Stimulated activated CD4-positive, alpha-beta T cell treated with anti-CD3 and anti-CD28 coated beads, Interleukin-15, amount 100 ng/mL, for 48 hours (primary cell): Measurements from ENCODE around the gene SLC15A4.
"Not testable (repeated sequence)": the region's sequence is repeated elsewhere in the genome, so short reads cannot be mapped to it uniquely, and the experiment has no call there.

Source experiments
- DNase-seq, 2 donors: peaks; one replicate each; pipeline ENCODE4 v3.0.0-alpha.2; 2020; ENCODE audit warnings: low read depth in 2 of 2

SLC15A4 gene

DNA sequence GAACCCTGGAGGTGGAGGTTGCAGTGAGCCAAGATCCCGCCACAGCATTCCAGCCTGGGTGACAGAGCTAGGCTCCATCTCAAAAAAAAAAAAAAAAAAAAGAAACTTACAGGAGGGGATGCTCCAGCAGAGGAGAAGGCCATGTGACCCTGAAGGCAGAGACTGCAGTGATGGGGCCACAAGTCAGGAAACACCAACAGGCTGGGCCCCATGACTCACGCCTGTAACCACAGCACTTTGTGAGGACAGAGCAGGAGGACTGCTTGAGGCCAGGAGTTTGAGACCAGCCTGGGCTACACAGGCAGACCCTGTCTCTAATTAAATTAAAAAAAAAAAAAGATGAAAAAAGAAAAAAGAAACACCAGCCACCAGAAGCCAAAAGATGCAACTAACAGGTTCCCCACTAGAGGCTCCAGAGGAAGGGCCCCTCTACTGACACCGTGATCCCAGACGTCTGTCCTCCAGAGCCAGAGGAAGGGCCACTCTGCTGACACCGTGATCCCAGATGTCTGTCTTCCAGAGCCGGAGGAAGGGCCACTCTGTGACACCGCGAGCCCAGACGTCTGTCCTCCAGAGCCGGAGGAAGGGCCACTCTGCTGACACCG is 20.4 kb upstream of the SLC15A4 start:
- DNase-seq, result no peak

DNA sequence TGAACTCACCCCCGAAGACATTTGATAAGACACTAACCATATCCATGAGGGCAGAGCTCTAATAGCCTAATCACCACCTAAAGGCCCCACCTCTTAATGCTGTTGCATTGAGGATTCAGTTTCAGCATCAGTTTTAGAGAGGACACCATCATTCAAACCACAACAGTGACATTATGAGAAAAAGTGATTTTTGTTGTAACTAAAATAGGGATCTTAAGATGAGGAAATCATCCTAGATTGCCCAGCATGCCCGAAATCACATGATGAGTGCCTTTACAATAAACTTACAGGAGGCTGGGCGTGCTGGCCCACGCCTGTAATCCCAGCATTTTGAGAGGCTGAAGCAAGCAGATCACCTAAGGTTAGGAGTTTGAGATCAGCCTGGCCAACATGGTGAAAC is 19.8 kb upstream of the SLC15A4 start:
- DNase-seq, result no peak

DNA sequence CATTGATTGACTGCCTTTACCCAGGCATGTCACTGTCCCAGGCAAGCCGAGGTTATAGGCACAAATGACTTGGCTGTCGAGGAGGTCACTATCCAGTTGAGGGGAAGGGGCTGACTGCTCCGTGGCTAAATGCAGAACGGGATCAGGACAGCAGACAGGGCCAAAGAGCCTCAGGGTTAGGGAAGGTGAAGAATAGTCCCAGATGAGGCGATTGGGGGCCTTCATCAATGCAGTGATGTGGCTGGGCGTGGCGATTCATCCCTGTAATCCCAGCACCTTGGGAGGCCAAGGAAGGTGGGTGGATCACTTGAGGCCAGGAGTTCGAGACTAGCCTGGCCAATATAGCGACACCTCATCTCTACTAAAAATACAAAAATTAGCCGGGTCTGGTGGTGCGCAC is 18.8 kb upstream of the SLC15A4 start:
- no peak for DNase-seq

DNA sequence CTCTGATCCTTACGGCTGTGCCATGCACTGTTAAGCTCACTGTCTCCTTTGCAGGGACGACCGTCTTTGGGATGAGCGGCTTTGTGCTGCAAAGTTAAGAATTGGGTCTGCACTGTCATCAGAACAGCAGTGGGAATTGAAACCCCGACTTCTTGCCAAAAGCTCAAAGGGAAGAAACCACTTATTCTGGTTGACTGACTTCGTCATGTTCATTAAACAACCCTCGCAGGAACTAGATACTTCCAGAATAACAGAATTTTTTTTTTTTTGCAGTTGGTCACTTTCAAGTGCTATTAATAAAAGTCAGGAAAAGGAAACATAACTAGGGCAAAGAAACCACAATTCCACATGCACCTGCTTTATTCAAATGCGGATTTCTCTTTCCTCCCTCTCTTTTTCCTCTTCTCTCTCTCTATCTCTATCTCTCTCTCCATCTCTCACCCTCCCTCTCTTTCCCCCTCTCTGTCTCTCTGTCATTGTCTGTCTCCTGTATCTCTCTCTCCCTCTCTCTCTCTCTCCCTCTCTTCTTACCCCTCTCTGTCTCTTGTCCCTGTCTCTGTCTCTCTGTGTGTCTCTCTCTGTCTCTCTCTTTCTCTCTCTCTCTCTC is 17.2 kb upstream of the SLC15A4 start:
- DNase-seq, result no peak

DNA sequence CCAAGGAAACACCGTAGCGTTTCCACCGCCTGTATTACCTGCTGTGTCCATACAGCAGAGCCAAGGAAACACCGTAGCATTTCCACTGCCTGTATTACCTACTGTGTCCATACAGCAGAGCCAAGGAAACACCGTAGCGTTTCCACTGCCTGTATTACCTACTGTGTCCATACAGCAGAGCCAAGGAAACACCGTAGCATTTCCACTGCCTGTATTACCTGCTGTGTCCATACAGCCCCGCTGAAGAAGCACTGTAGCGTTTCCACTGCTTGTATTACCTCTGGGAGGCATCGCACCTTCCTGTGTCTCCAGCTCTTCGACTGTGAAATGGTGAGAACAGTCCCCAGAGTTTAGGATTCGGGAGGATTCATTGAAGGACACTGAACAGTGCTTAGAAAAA is 16.1 kb upstream of the SLC15A4 start:
- not testable (repeated sequence) for DNase-seq

DNA sequence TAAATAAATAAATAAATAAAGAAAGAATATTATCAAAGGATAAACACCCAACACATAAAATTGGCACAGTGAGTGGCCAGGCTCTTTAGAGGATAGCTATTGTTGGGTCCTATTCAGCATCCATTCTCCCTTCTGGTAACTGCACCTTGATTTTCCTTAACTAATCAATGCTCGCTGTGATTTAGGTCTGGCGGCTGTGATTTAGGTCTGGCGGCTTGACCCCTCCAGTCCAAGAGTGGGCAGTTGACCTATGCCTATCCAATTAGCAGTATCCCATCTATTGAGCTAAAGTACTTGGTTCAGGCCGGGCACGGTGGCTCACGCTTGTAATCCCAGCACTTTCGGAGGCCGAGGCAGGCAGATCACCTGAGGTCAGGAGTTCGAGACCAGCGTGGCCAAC is 9.7 kb upstream of the SLC15A4 start:
- no peak for DNase-seq

DNA sequence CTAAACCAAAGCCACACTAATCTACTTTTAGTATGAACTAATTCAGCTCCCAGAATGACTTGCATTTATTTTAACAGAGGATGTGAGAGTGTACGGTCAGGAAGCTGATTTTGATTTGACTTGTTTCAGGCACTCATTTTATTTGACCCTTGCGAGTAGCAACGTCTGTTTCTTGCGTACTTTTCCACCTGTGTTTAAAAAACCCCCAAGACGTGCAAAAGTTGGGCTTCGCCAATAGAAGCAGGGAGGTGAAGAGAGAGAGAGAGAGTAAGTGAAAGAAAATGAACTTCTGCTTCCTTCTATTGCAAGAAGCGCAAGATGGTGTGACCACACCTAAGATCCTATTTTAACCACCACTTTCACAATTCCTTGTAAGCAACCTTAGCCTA is 6.7 kb upstream of the SLC15A4 start:
- DNase-seq, result no peak

DNA sequence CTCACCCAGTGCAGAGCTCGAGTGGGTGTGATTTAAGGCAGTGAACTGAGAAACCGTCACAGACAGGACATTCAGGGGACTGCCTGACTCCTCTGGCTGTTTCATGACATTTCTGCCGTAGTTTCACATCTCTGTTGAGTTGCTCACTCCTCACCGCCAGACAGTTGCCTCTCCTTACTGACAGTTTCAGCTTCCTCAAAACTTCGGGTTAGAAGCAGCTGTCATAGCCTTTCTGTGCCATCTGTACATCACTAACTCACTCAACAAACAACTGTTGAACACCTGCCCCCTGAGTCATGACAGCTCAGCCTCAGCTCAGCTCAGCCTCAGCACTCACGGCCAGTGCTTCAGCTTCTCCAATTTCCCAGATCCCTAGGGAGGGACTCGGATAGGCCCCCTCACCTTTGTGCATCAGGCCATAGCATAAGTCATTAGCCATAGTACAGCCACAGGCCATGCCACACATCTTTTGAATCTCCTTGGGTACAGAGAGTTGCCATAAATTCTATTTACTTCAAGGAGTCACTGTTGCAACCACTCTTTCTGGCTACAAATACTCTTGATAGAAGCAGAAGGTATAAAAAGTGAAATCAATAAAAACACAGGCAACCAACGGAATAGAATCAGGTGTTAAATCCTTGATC is 6.2 kb upstream of the SLC15A4 start:
- DNase-seq, result no peak

DNA sequence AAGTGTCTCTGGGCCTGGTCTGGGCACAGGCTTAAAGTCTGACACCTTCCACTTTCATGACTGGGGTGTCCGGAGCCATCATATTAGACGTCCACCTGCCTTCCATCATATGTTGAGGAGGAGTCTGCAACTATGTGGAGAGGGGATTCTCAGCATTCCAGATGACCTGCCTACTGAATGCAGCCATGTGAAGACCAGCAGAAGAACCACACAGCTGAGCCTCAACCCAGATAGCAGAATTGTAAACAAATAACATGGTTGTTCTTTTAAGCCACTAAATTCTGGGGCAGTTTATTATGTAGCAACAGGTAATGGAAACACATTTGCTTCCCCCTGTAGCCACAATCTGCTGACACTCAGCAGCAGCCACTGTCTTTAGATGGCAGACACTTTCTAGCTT is 4.0 kb upstream of the SLC15A4 start:
- DNase-seq, result no peak

DNA sequence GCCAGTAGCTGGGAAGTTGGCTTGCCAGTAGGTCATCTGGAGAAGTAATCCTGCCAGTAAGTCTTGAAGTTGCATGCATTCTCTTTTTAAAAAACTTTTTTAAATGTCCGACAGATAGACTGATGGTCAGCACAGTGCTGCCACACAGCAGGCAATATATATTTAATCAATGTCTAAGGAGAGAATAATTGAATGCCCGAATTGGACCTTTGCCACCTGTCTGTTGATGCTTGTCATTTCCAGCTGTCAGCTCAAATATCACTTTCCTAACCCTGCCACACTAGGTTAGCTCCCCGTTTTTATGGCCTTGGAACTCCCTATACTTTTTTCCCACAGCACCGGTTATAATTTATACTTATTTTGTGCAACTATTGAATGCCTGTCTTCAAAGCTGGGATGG is 2.1 kb upstream of the SLC15A4 start:
- no peak for DNase-seq

DNA sequence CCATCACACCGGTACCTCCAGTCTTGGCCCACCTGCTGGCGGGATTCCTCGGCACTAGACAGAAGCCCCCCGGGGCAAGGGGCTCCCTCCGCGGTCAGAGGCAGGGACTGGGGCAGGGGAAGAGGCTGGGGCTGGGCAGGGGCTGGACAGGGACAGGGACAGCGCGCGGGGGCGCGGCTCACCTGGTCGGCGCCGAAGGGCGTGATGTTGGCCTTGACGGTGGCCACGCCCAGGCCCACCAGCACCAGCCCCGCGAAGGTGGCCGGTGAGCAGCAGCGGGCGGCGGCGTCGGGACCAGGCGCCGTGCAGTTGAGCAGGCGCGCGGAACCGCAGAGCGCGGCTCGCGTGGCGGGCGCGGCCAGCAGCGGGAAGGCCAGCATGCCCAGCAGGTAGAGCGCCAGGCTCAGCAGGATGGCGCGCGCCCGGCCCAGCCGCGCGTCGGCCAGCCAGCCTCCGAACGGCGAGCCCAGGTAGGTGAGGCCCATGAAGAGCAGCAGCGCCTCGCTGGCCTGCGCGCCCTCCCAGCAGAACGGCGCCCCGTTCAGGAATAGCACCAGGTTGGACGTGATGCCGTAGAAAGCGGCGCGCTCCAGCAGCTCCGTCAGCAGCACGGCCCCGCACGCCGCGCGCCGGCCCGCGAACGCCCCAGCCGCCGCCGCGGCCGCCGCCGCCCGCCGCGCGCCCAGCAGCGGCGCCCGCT is 392 bp downstream of the SLC15A4 start:
- no peak for DNase-seq

DNA sequence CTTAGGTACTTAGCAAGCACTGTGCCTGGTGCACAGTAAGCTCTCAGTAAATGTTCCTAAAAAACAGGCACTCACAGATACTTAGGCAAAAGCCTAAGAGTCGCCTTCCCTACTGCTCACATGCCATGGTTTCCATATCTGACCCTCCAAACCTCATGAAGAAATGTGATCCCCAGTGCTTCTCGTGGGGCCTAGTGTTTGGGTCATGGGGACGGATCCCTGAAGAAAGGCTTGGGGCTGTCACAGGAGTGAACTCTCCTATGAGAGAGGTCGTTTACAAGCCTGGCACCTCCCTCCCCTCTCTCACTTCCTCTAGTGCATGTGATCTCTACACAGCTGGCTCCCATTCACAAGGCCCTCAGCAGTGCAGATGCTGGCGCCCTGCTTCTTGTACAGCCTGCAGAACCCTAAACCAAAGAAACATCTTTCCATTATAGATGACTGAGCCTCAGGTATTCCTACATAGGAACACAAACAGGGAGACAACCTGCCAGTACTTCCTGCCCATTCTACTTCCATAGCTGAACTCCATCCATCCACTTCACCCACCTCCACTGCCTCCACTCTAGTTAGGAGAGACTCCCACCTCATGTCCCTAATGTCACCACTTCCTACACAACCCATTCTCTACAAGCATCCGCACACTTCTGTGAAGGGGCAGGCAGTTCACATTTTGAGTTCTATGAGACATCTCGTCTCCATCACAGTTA is 2.9 kb downstream of the SLC15A4 start:
- no peak for DNase-seq

DNA sequence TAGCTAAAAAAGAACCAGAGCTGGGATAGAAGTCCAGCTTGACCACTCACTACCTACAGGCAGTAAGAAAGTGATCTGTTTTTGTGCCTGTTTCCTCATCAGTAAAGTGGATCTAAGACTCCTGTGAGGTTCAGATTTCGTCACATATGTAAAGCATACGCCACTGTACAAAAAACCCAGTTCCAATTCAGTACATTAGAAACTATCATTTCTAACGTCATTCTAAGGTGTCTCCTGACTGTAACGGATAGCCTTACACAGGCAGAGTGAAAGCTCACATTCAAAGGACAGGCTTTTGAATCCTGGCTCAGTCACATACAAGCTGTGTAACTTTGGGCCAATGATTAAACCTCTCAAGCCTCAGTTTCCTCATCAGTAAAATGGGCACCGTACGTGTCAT is 3.5 kb downstream of the SLC15A4 start:
- DNase-seq, result no peak

DNA sequence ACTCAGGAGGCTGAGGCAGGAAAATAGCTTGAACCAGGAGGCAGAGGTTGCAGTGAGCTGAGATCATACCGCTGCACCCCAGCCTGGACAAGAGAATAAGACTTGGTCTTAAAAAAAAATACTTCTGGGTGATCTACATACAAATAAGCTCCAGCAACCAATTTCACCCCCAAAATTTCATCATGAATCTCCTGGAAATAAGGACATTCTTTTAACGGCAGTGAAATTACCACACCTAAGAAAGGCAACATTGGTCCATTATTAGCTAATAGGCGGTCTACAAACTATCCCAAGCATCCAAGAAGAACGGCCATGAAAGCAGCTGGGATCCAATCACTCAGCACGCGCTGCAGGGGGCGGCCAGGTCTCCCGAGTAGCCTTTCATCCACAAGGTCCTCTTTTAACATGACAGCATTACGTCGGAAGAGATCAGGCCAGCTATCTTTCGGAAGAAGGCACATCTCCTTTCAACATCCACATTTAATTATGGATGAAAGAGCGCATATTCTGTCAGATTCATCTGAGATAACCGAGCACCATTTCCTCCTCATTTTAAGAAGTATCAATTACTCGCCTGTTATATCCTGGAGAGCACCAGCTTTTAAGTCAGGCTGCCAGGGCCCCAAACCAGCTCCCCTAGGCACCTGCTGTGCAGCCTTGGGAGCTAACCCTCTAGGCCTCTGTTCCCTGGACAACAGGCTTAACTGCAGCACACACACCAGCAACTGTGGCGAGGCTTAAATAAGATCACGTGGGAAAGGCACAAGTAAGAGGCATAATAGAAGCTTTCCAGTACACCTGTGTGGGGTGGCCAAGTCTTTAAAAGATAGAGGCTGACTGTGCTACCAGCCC is 4.2 kb downstream of the SLC15A4 start:
- no peak for DNase-seq

DNA sequence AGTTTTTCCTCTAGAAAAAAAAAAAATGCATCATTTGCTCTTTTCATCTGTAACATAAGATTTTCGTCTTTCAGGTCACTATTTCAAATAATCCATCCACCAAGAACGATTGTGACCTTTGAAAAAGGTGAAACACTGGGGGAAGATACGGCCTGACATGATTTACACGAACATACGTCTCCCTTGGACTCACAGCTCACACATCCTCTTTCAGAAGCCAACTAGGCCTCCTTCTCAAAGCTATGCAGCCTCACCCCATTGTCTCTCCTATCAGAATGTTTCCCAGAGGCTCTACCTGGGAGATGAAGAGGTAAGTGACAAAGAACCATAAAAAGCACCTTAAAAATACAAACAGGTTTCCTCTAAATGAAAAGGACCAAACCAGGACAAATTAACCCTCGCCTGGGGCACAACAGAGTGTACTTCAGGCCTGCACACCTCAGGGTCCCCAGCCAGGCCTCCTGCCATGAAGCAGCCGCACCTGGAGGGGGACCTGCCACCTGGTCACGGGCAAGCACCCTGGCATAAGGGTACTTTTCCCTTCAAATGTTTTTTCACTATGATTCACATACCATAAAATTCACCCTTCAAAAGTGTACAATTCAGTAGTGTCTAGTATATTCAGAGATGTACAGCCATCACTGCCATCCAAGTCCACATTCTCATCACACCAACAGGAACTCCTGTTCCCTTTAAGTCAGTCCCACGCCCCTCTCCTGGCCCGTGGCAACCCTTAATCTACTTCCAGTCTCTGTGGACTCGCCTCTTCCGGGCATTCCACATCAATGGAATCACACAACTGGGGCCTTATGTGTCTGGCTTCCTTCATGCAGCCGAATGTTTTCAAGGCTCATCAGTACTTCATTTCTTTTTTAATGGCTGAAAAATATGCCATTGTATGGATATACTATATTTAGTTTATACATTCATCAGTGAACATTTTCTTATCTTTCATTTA is 5.4 kb downstream of the SLC15A4 start:
- no peak for DNase-seq

DNA sequence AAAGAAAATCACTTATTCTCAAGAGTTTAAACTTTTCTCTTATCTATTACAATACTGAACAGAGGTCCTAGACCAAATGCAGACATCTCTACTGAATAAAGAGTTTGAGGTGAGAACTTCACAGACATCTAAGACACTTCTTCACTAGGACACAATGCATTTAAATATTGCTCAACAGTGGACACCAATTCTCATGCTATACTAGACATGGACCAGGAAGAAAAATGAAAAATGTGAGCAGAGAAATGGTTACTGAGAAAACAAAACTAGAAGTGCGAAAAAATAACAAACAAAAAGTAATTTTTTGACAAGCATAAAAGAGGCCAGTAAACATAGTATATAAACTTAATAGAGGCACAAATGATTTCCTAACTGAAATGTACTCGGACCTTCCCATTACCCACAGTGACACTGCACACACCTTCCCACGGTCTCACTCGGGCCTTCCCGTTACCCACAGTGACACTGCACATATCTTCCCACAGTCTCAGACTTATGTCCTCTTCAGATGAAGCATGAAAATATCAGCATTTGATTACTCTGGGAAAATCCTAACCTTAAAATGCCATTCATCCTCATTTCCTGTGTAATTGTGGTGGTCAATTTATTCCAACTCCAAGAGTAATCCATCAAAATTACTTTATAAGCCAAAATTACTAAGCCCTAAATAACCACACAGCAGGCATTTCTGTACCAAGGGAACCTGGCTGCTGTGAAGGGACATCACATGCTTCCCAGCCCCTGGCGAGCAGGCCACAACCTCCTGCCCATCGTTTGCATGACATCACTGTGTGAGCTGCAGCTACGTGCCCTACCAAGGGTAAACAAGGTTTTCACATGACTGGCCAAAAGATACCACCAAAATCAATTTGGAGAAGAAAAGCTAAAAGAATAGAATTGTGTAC is 6.4 kb downstream of the SLC15A4 start:
- no peak for DNase-seq

DNA sequence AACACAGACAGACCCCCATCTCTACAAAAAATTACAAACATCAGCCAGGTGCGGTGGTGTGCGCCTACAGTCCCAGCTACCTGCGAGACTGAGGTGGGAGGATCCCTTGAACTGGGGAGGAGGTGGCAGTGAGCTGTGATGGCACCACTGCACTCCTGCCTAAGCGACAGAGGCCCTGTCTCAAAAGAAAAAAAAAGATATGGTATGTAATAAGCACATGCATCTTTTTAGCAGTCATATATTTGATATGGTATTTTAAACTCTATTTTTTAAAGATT is 7.2 kb downstream of the SLC15A4 start:
- no peak for DNase-seq

DNA sequence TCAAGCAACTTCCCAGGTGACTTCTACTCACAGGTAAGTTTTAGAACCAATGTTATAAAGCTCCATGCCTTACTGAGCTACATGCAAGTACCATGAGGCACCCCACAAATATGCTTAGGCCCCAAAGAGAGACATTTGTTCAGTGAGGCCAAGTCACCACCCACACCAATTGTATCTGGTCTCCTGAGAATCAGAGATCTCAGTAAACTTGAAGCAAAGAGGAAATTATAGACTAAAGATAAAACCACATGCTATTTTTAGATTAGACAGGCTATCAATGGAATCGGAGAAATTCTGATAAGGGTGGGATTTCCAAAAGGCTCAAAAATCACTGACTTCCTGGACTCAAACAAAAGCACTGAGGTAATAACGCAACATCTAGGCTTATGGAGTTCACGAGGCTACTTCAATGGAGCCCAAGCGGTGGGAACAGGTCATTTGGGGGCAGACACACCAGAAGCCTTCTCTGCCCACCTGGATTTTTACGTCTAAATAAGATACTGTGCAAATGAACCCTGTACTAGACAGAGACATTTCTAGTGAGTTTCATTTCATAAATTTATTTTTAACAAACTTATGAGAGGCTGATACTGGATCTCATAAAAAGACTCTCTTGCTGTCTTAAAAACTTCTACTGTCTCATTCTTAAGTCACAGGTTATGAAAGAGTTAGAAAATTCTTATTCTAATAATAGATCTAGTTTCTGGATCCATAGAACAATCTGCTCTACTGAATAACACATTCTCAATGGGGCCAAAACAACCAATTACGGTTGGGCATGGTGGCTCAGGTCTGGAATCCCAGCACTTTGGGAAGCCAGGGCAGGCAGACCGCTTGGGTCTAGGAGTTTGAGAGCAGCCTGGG is 7.7 kb downstream of the SLC15A4 start:
- DNase-seq, result no peak
